Stimulated activated CD4-positive, alpha-beta T cell treated with anti-CD3 and anti-CD28 coated beads, Interleukin-2, amount 100 ng/mL, for 48 hours (primary cell): Measurements from ENCODE around the gene LDB3.

Experiments
- DNase-seq, 2 donors: peaks; one replicate each; pipeline ENCODE4 v3.0.0-alpha.2; 2020

LDB3 gene

GRCh38 chr10:86651631-86652331, 16.5 kb upstream of the LDB3 start:
- no peak for DNase-seq

- no peak for DNase-seq
These were observed 15.7 kb upstream of the LDB3 start for GRCh38 chr10:86652361-86653202.

GRCh38 chr10:86653379-86653778, 14.9 kb upstream of the LDB3 start:
- DNase-seq: no peak

- DNase-seq: no peak
These were observed 14.3 kb upstream of the LDB3 start for GRCh38 chr10:86653987-86654386.

- DNase-seq: no peak
These were observed 13.7 kb upstream of the LDB3 start, which contains the start of gene OPN4 for GRCh38 chr10:86654411-86655172. TSS of gene OPN4 (plus strand) at chr10:86654547. CDS start at chr10:86654784, 237 bp downstream.

GRCh38 chr10:86655173-86655540, 13.2 kb upstream of the LDB3 start:
- no peak for DNase-seq

- DNase-seq: no peak
These were observed 12.7 kb upstream of the LDB3 start for GRCh38 chr10:86655596-86655995.

- DNase-seq: no peak
These were observed 11.3 kb upstream of the LDB3 start for GRCh38 chr10:86657011-86657395.

GRCh38 chr10:86657396-86658011, 10.8 kb upstream of the LDB3 start:
- DNase-seq: no peak

- no peak for DNase-seq
These were observed 10.0 kb upstream of the LDB3 start for GRCh38 chr10:86658261-86658741.

GRCh38 chr10:86658751-86659150, 9.6 kb upstream of the LDB3 start:
- no peak for DNase-seq

- no peak for DNase-seq
These were observed 9.1 kb upstream of the LDB3 start for GRCh38 chr10:86659161-86659691.

GRCh38 chr10:86659721-86660453, 8.4 kb upstream of the LDB3 start:
- no peak for DNase-seq

- no peak for DNase-seq
These were observed 6.9 kb upstream of the LDB3 start for GRCh38 chr10:86661161-86662025.

- no peak for DNase-seq
These were observed 5.9 kb upstream of the LDB3 start for GRCh38 chr10:86662186-86663045.

- DNase-seq: no peak
These were observed 5.3 kb upstream of the LDB3 start for GRCh38 chr10:86663046-86663345.

GRCh38 chr10:86663576-86664339, 4.6 kb upstream of the LDB3 start:
- no peak for DNase-seq

- no peak for DNase-seq
These were observed 3.7 kb upstream of the LDB3 start for GRCh38 chr10:86664341-86665217.
